ENCODE measurements around the gene LPCAT3.

- TF ChIP-seq GATA2 (IDR thresholded peaks at IDR 0.05; ENCODE audit: low read depth, low read length): no peak
- no peak for TF ChIP-seq GATA3 (IDR thresholded peaks at IDR 0.05; ENCODE audit: low read depth, low read length)
Observed at GRCh38 chr12:6929466-6930452, 88.5 kb downstream of the LPCAT3 start.
